ENCODE measurements around the gene WDR19.

The WDR19 gene

GRCh38 chr4:39146211-39146610 lies 36.1 kb upstream of the WDR19 start:
- Histone ChIP-seq H2BK120ac (ENCODE audit: low read depth, low read length) (no peak overlapping the region), H3K4ac (ENCODE audit: low read length) (no peak overlapping the region), H3K23ac (ENCODE audit: low read depth, low read length, poor library complexity) (no peak overlapping the region), H3K18ac (ENCODE audit: low read length) (no peak overlapping the region), H2AK5ac (ENCODE audit: low read depth, low read length) (no peak overlapping the region), H2BK15ac (ENCODE audit: low read length) (no peak overlapping the region), H3K14ac (ENCODE audit: low read length) (no peak overlapping the region), H3K9me3 (replicated peaks in 1 of 2; ENCODE audit: control insufficient read depth in 2 of 2, insufficient read depth in 1 of 2, low read depth in 1 of 2, low read length in 2 of 2) (no peaks in the 10 kb centered on the region), H3K27me3 (ENCODE audit: control insufficient read depth in 3 of 3, insufficient read depth in 3 of 3, low read depth in 1 of 3, low read length in 3 of 3) (no peaks in the 10 kb centered on the region), H4K8ac (ENCODE audit: low read depth, low read length) (no peak overlapping the region), H4K91ac (ENCODE audit: low read depth, low read length, poor library complexity) (no peak overlapping the region), H3K36me3 (replicated peaks in 1 of 2; ENCODE audit: control insufficient read depth in 2 of 2, insufficient read depth in 2 of 2, low read length in 2 of 2) (no peaks in the 10 kb centered on the region), H3K79me1 (ENCODE audit: low read depth, low read length) (no peaks in the 10 kb centered on the region), H3K4me2 (ENCODE audit: insufficient read depth, low read length, poor library complexity, severe bottlenecking) (no peak overlapping the region), H2AFZ (ENCODE audit: low read length) (no peak overlapping the region), H2BK5ac (ENCODE audit: low read length) (no peak overlapping the region), H3K4me3 (ENCODE audit: low read length in 2 of 2) (no peak overlapping the region), H3K4me1 (ENCODE audit: control insufficient read depth in 2 of 2, insufficient read depth in 1 of 2, low read depth in 1 of 2, low read length in 2 of 2) (no peaks in the 10 kb centered on the region), H3K27ac (replicated peaks; ENCODE audit: low read length) (no peak overlapping the region), H2BK12ac (ENCODE audit: low read length) (no peak overlapping the region), H3K9ac (ENCODE audit: low read depth, low read length, poor library complexity) (no peak overlapping the region)
- no peak for DNase-seq (ENCODE audit: low spot score)
- WGBS, 2 donors (ENCODE audit: extremely low coverage in 2 of 2, insufficient read length in 2 of 2, insufficient replicate concordance in 1 of 2): no CpG with 5 or more reads among the region's 1 CpG

- H3K36me3 ChIP-seq (replicated peaks in 1 of 2; ENCODE audit: control insufficient read depth in 2 of 2, insufficient read depth in 2 of 2, low read length in 2 of 2): no peaks in the 10 kb centered on the region
Observed at GRCh38 chr4:39154009-39154408, 28.3 kb upstream of the WDR19 start.

GRCh38 chr4:39157520-39157919 lies 24.8 kb upstream of the WDR19 start:
- Histone ChIP-seq H2BK12ac (ENCODE audit: low read length) (no peak overlapping the region), H2BK120ac (ENCODE audit: low read depth, low read length) (no peak overlapping the region), H3K9ac (ENCODE audit: low read depth, low read length, poor library complexity) (no peak overlapping the region), H3K4me1 (ENCODE audit: control insufficient read depth in 2 of 2, insufficient read depth in 1 of 2, low read depth in 1 of 2, low read length in 2 of 2) (no peaks in the 10 kb centered on the region), H2BK5ac (ENCODE audit: low read length) (no peak overlapping the region), H3K4me3 (ENCODE audit: low read length in 2 of 2) (no peak overlapping the region), H2AK5ac (ENCODE audit: low read depth, low read length) (no peak overlapping the region), H3K36me3 (replicated peaks in 1 of 2; ENCODE audit: control insufficient read depth in 2 of 2, insufficient read depth in 2 of 2, low read length in 2 of 2) (no peaks in the 10 kb centered on the region), H3K27me3 (ENCODE audit: control insufficient read depth in 3 of 3, insufficient read depth in 3 of 3, low read depth in 1 of 3, low read length in 3 of 3) (no peaks in the 10 kb centered on the region), H3K9me3 (replicated peaks in 1 of 2; ENCODE audit: control insufficient read depth in 2 of 2, insufficient read depth in 1 of 2, low read depth in 1 of 2, low read length in 2 of 2) (no peaks in the 10 kb centered on the region), H2BK15ac (ENCODE audit: low read length) (no peak overlapping the region), H3K4me2 (ENCODE audit: insufficient read depth, low read length, poor library complexity, severe bottlenecking) (no peak overlapping the region), H3K23ac (ENCODE audit: low read depth, low read length, poor library complexity) (no peak overlapping the region), H4K8ac (ENCODE audit: low read depth, low read length) (no peak overlapping the region), H3K4ac (ENCODE audit: low read length) (no peak overlapping the region), H3K14ac (ENCODE audit: low read length) (no peak overlapping the region), H3K27ac (replicated peaks; ENCODE audit: low read length) (no peak overlapping the region), H2AFZ (ENCODE audit: low read length) (no peak overlapping the region), H3K18ac (ENCODE audit: low read length) (no peak overlapping the region), H4K91ac (ENCODE audit: low read depth, low read length, poor library complexity) (no peak overlapping the region), H3K79me1 (ENCODE audit: low read depth, low read length) (no peaks in the 10 kb centered on the region)
- no peak for DNase-seq (ENCODE audit: low spot score)
- WGBS, 2 donors (ENCODE audit: extremely low coverage in 2 of 2, insufficient read length in 2 of 2, insufficient replicate concordance in 1 of 2): no CpG with 5 or more reads among the region's 2 CpGs

More at GRCh38 chr4:39154009-39154408, 28.3 kb upstream of the WDR19 start:
- Histone ChIP-seq H3K27me3 (ENCODE audit: control insufficient read depth in 3 of 3, insufficient read depth in 3 of 3, low read depth in 1 of 3, low read length in 3 of 3) (no peaks in the 10 kb centered on the region), H3K79me1 (ENCODE audit: low read depth, low read length) (no peaks in the 10 kb centered on the region), H3K14ac (ENCODE audit: low read length) (no peak overlapping the region), H3K18ac (ENCODE audit: low read length) (no peak overlapping the region), H3K4me3 (ENCODE audit: low read length in 2 of 2) (no peak overlapping the region), H3K27ac (replicated peaks; ENCODE audit: low read length) (no peak overlapping the region), H2BK5ac (ENCODE audit: low read length) (no peak overlapping the region), H3K23ac (ENCODE audit: low read depth, low read length, poor library complexity) (no peak overlapping the region), H4K91ac (ENCODE audit: low read depth, low read length, poor library complexity) (no peak overlapping the region), H4K8ac (ENCODE audit: low read depth, low read length) (no peak overlapping the region), H3K4me1 (ENCODE audit: control insufficient read depth in 2 of 2, insufficient read depth in 1 of 2, low read depth in 1 of 2, low read length in 2 of 2) (no peaks in the 10 kb centered on the region), H2BK15ac (ENCODE audit: low read length) (no peak overlapping the region), H2BK12ac (ENCODE audit: low read length) (no peak overlapping the region), H3K9ac (ENCODE audit: low read depth, low read length, poor library complexity) (no peak overlapping the region), H3K4me2 (ENCODE audit: insufficient read depth, low read length, poor library complexity, severe bottlenecking) (no peak overlapping the region), H3K4ac (ENCODE audit: low read length) (no peak overlapping the region), H2BK120ac (ENCODE audit: low read depth, low read length) (no peak overlapping the region), H2AFZ (ENCODE audit: low read length) (no peak overlapping the region), H3K9me3 (replicated peaks in 1 of 2; ENCODE audit: control insufficient read depth in 2 of 2, insufficient read depth in 1 of 2, low read depth in 1 of 2, low read length in 2 of 2) (no peaks in the 10 kb centered on the region), H2AK5ac (ENCODE audit: low read depth, low read length) (no peak overlapping the region)
- DNase-seq (ENCODE audit: low spot score): no peak
- WGBS, 2 donors (ENCODE audit: extremely low coverage in 2 of 2, insufficient read length in 2 of 2, insufficient replicate concordance in 1 of 2): no CpG with 5 or more reads among the region's 4 CpGs

GRCh38 chr4:39166177-39166576 lies 16.2 kb upstream of the WDR19 start:
- Histone ChIP-seq H3K27ac (replicated peaks; ENCODE audit: low read length) (no peak overlapping the region), H3K4ac (ENCODE audit: low read length) (no peak overlapping the region), H2BK12ac (ENCODE audit: low read length) (no peak overlapping the region), H2BK120ac (ENCODE audit: low read depth, low read length) (no peak overlapping the region), H4K91ac (ENCODE audit: low read depth, low read length, poor library complexity) (no peak overlapping the region), H2BK15ac (ENCODE audit: low read length) (no peak overlapping the region), H3K23ac (ENCODE audit: low read depth, low read length, poor library complexity) (no peak overlapping the region), H3K4me3 (ENCODE audit: low read length in 2 of 2) (no peak overlapping the region), H3K9ac (ENCODE audit: low read depth, low read length, poor library complexity) (no peak overlapping the region), H3K18ac (ENCODE audit: low read length) (no peak overlapping the region), H3K36me3 (replicated peaks in 1 of 2; ENCODE audit: control insufficient read depth in 2 of 2, insufficient read depth in 2 of 2, low read length in 2 of 2) (no peaks in the 10 kb centered on the region), H3K14ac (ENCODE audit: low read length) (no peak overlapping the region), H3K9me3 (replicated peaks in 1 of 2; ENCODE audit: control insufficient read depth in 2 of 2, insufficient read depth in 1 of 2, low read depth in 1 of 2, low read length in 2 of 2) (no peaks in the 10 kb centered on the region), H4K8ac (ENCODE audit: low read depth, low read length) (no peak overlapping the region), H3K27me3 (ENCODE audit: control insufficient read depth in 3 of 3, insufficient read depth in 3 of 3, low read depth in 1 of 3, low read length in 3 of 3) (no peaks in the 10 kb centered on the region), H2BK5ac (ENCODE audit: low read length) (no peak overlapping the region), H3K4me2 (ENCODE audit: insufficient read depth, low read length, poor library complexity, severe bottlenecking) (no peak overlapping the region), H3K4me1 (ENCODE audit: control insufficient read depth in 2 of 2, insufficient read depth in 1 of 2, low read depth in 1 of 2, low read length in 2 of 2) (no peaks in the 10 kb centered on the region), H3K79me1 (ENCODE audit: low read depth, low read length) (no peaks in the 10 kb centered on the region), H2AFZ (ENCODE audit: low read length) (peak overlapping the region; percentile 6), H2AK5ac (ENCODE audit: low read depth, low read length) (no peak overlapping the region)
- no CpG with 5 or more reads among the region's 3 CpGs for WGBS, 2 donors (ENCODE audit: extremely low coverage in 2 of 2, insufficient read length in 2 of 2, insufficient replicate concordance in 1 of 2)
- no peak for DNase-seq (ENCODE audit: low spot score)

Measured in neuronal stem cell (in vitro differentiated cells).